Right atrium auricular region (tissue), 2 donors: ENCODE measurements around the gene SAMD14. TPM values are rescaled to one million over a fixed set of nuclear protein-coding genes. Genes with fewer than 3 reads are reported as not detected.

Experiments
- DNase-seq: peaks from one replicate; pipeline ENCODE4 v3.0.0-alpha.2; 2019; ENCODE audit warnings: low spot score
- H3K27ac ChIP-seq, 2 donors: fragments of 200-600 bp; sonication (generic); 1 replicate in 1 of 2; 2 replicates in 1 of 2; pipeline ENCODE4 v1.5.1; 2016 to 2019
- H3K27me3 ChIP-seq, 2 donors: fragments of 200-600 bp; sonication (generic); one replicate each; pipeline versions ENCODE4 v1.5.1 to v1.6.0; 2017 to 2019
- H3K36me3 ChIP-seq: fragments of 200-600 bp; sonication (generic); one replicate; pipeline ENCODE4 v1.5.1; 2016
- H3K4me1 ChIP-seq, 2 donors: fragments of 200-600 bp; sonication (generic); one replicate each; pipeline versions ENCODE4 v1.5.1 to v1.6.0; 2017 to 2019
- H3K4me3 ChIP-seq, 2 donors: fragments of 200-600 bp; sonication (generic); 1 replicate in 1 of 2; 2 replicates in 1 of 2; pipeline ENCODE4 v1.5.1; 2017 to 2019; ENCODE audit warnings: mild to moderate bottlenecking in 1 of 2, moderate library complexity in 1 of 2
- H3K9me3 ChIP-seq, 2 donors: fragments of 200-600 bp; sonication (generic); one replicate each; pipeline ENCODE4 v1.5.1; 2019
- CTCF ChIP-seq, 2 donors: fragments of 200-600 bp; sonication (generic); IDR thresholded peaks; one replicate each; pipeline ENCODE4 v1.5.1; 2019; ENCODE audit warnings: antibody characterized with exemption in 2 of 2
- total RNA-seq, 2 donors: library from RNA; depleted of rRNA; stranded (reverse); fragments of >200 nt; gene quantifications; one replicate each; pipeline ENCODE4 v1.1.0, GENCODE V29; 2016

SAMD14 gene
- total RNA-seq, 2 donors from 2014 or later = 0.78 to 1.1 TPM

GRCh38 chr17:50094753-50095619, 35.0 kb downstream of the SAMD14 start, which contains the start of gene PDK2:
Gene PDK2, plus strand, starts transcription at chr17:50095351. Its CDS starts 85 bp downstream, at chr17:50095436.
- Histone ChIP-seq H3K27me3 (no peaks in the 10 kb centered on the region), H3K4me3 (peak within 1 kb of the TSS; percentile 78 to 95), H3K36me3 (peaks cover 27% of the 10 kb centered on the region), H3K27ac (peak within 1 kb of the TSS; percentile 94 to 96), H3K4me1 (peaks cover 0 to 48% of the 10 kb centered on the region in 2 donors), H3K9me3 (no peaks in the 10 kb centered on the region)
- TF ChIP-seq CTCF (IDR thresholded peaks at IDR 0.05) = no peak
- peak; percentile 98 for DNase-seq

GRCh38 chr17:50094243-50094752, 35.7 kb downstream of the SAMD14 start:
- peaks cover 23% of the 10 kb centered on the region for H3K36me3 ChIP-seq
- H3K9me3 ChIP-seq = no peaks in the 10 kb centered on the region
- TF ChIP-seq CTCF (IDR thresholded peaks at IDR 0.05) = peak; percentile 97 to 98
- peak; percentile 96 for DNase-seq
- H3K4me3 ChIP-seq = peak overlapping the region; percentile 78 to 95
- peaks cover 0 to 41% of the 10 kb centered on the region in 2 donors for H3K4me1 ChIP-seq
- H3K27me3 ChIP-seq = no peaks in the 10 kb centered on the region
- H3K27ac ChIP-seq = peak overlapping the region; percentile 94 to 96

GRCh38 chr17:50093807-50094206, 36.2 kb downstream of the SAMD14 start:
- no peak for TF ChIP-seq CTCF (IDR thresholded peaks at IDR 0.05)
- no peak for DNase-seq
- Histone ChIP-seq H3K4me1 (peaks cover 0 to 36% of the 10 kb centered on the region in 2 donors), H3K27me3 (no peaks in the 10 kb centered on the region), H3K9me3 (no peaks in the 10 kb centered on the region), H3K4me3 (no peak overlapping the region), H3K27ac (peak overlapping the region; percentile 94 to 96), H3K36me3 (peaks cover 23% of the 10 kb centered on the region)

- TF ChIP-seq CTCF (IDR thresholded peaks at IDR 0.05) = no peak
- H3K4me1 ChIP-seq = peaks cover 0 to 31% of the 10 kb centered on the region in 2 donors
- H3K27me3 ChIP-seq = no peaks in the 10 kb centered on the region
- H3K4me3 ChIP-seq = no peak overlapping the region
- DNase-seq = no peak
- peaks cover 23% of the 10 kb centered on the region for H3K36me3 ChIP-seq
- H3K27ac ChIP-seq = no peak overlapping the region
- H3K9me3 ChIP-seq = no peaks in the 10 kb centered on the region
Observed at GRCh38 chr17:50093246-50093645, 36.7 kb downstream of the SAMD14 start.

- H3K9me3 ChIP-seq = no peaks in the 10 kb centered on the region
- H3K27me3 ChIP-seq = no peaks in the 10 kb centered on the region
- H3K4me3 ChIP-seq = no peak overlapping the region
- TF ChIP-seq CTCF (IDR thresholded peaks at IDR 0.05) = no peak
- H3K36me3 ChIP-seq = peaks cover 18% of the 10 kb centered on the region
- H3K27ac ChIP-seq = no peak overlapping the region
- peaks cover 0 to 18% of the 10 kb centered on the region in 2 donors for H3K4me1 ChIP-seq
- no peak for DNase-seq
Observed at GRCh38 chr17:50091918-50092285, 38.1 kb downstream of the SAMD14 start.
